Thymus (tissue), 11 donors: ENCODE data around the gene PGAM1. TPM values are rescaled to one million over a fixed set of nuclear protein-coding genes. Genes with fewer than 3 reads are reported as not detected.

Experiments used
- DNase-seq, 9 donors: peaks; one replicate each; pipeline ENCODE4 v3.0.0-alpha.2; 2013; ENCODE audit warnings: low spot score in 9 of 9, low read depth in 6 of 9, missing footprints in 1 of 9
- H3K27ac ChIP-seq, 2 donors: one replicate each; pipeline ENCODE4 v1.5.1; 2013; ENCODE audit warnings: control low read depth in 1 of 2, low read depth in 1 of 2, low read length in 1 of 2, mild to moderate bottlenecking in 1 of 2, moderate library complexity in 1 of 2
- H3K27me3 ChIP-seq, 2 donors: one replicate each; pipeline ENCODE4 v1.5.1; 2013; ENCODE audit warnings: low read length in 1 of 2; ENCODE audit not compliant: control insufficient read depth in 2 of 2, insufficient read depth in 1 of 2
- H3K36me3 ChIP-seq, 2 donors: one replicate each; pipeline ENCODE4 v1.5.1; 2013; ENCODE audit warnings: low read length in 1 of 2, mild to moderate bottlenecking in 1 of 2, moderate library complexity in 1 of 2; ENCODE audit not compliant: control insufficient read depth in 2 of 2, insufficient read depth in 2 of 2
- H3K4me1 ChIP-seq, 2 donors: one replicate each; pipeline ENCODE4 v1.5.1; 2013; ENCODE audit warnings: low read length in 2 of 2; ENCODE audit not compliant: control insufficient read depth in 2 of 2, insufficient read depth in 2 of 2
- H3K4me3 ChIP-seq, 2 donors: one replicate each; pipeline ENCODE4 v1.5.1; 2013; ENCODE audit warnings: low read length in 2 of 2, control low read depth in 1 of 2, mild to moderate bottlenecking in 1 of 2
- H3K9me3 ChIP-seq, 2 donors: one replicate each; pipeline ENCODE4 v1.5.1; 2013; ENCODE audit warnings: low read length in 1 of 2, mild to moderate bottlenecking in 1 of 2; ENCODE audit not compliant: control insufficient read depth in 2 of 2, insufficient read depth in 1 of 2
- WGBS: extraction: QIAGEN DNeasy Blood & Tissue Kit; methylation state at CpG from one replicate; pipeline ENCODE4 v1.1.7; 2013; 5-methylcytosine and 5-hydroxymethylcytosine counted together
- polyA plus RNA-seq: library from polyadenylated mRNA; stranded (reverse); fragments of 200-250 nt; gene quantifications from one replicate; pipeline ENCODE4 v1.2.3, GENCODE V29; 2013
- total RNA-seq: library from RNA; stranded (reverse); fragments of 120-200 nt; gene quantifications from one replicate; pipeline ENCODE4 v1.2.4, GENCODE V29; 2013
- donor health status: healthy.

Gene PGAM1
- total and polyA plus RNA-seq, 2 donors: 104 to 272 TPM

GRCh38 chr10:97444212-97444611, 18.2 kb downstream of the PGAM1 start:
- Histone ChIP-seq H3K4me1 (peaks cover 18 to 21% of the 10 kb centered on the region in 2 donors), H3K9me3 (peaks cover 0 to 5% of the 10 kb centered on the region in 2 donors), H3K36me3 (peaks cover 8 to 25% of the 10 kb centered on the region in 2 donors), H3K27me3 (no peaks in the 10 kb centered on the region), H3K4me3 (no peak overlapping the region), H3K27ac (no peak overlapping the region)
- 95% methylated on average over 1 of the region's 1 CpG for WGBS
- no peak for DNase-seq

- Histone ChIP-seq H3K27ac (peak overlapping the region; percentile 19 to 62), H3K9me3 (peaks cover 0 to 5% of the 10 kb centered on the region in 2 donors), H3K36me3 (peaks cover 3 to 20% of the 10 kb centered on the region in 2 donors), H3K4me1 (peaks cover 18 to 21% of the 10 kb centered on the region in 2 donors), H3K4me3 (peak overlapping the region; percentile 74 to 88), H3K27me3 (no peaks in the 10 kb centered on the region)
- WGBS: 4% methylated on average over 13 of the region's 13 CpGs
- no peak for DNase-seq
Measured at GRCh38 chr10:97445357-97445721, 19.3 kb downstream of the PGAM1 start.

GRCh38 chr10:97445722-97446639, 20.0 kb downstream of the PGAM1 start, which contains the start of the genes EXOSC1 and ZDHHC16:
Gene EXOSC1 (minus strand): TSS chr10:97446006. CDS start chr10:97445985, 21 bp downstream.
Gene ZDHHC16 (plus strand): TSS chr10:97446175. CDS start chr10:97451676, 5,501 bp downstream.
- WGBS: under 1% methylated on average over 66 of the region's 66 CpGs
- Histone ChIP-seq H3K9me3 (peaks cover 0 to 5% of the 10 kb centered on the region in 2 donors), H3K4me1 (peaks cover 18 to 21% of the 10 kb centered on the region in 2 donors), H3K4me3 (peak within 1 kb of the TSS; percentile 74 to 88), H3K27ac (peak within 1 kb of the TSS; percentile 19 to 70), H3K36me3 (peaks cover 0 to 21% of the 10 kb centered on the region in 2 donors), H3K27me3 (no peaks in the 10 kb centered on the region)
- DNase-seq: peak; percentile 81 to 96 (median 92)

DNA sequence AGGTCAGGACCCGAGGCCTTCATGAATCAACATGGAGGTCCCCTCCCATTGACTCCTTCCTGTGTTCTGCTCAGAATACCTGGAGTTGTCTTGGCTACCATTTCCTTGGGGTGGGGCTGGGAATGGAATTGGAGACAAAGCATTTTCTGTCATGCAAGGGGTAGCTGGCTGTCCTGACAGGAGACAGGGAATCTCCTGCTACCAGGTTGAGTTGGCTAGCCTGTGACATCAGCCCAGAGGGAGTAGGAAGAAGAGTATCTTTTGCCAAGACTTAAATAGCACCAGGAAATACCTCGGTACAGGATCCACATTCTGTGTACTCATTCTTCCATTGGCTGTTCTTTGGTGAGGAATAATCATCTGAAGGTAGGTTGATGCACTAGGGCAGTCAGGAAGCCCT, 24.8 kb downstream of the PGAM1 start:
- no peaks in the 10 kb centered on the region for H3K9me3 ChIP-seq
- peaks cover 27 to 36% of the 10 kb centered on the region in 2 donors for H3K36me3 ChIP-seq
- no peaks in the 10 kb centered on the region for H3K27me3 ChIP-seq
- no peak overlapping the region for H3K27ac ChIP-seq
- DNase-seq: no peak
- WGBS: 97% methylated on average over 2 of the region's 2 CpGs
- no peak overlapping the region for H3K4me3 ChIP-seq
- H3K4me1 ChIP-seq: peaks cover 13% of the 10 kb centered on the region in 2 donors

- Histone ChIP-seq H3K4me3 (no peak overlapping the region), H3K9me3 (no peaks in the 10 kb centered on the region), H3K27me3 (no peaks in the 10 kb centered on the region), H3K27ac (no peak overlapping the region), H3K4me1 (peaks cover 8 to 9% of the 10 kb centered on the region in 2 donors), H3K36me3 (peaks cover 30 to 43% of the 10 kb centered on the region in 2 donors)
- 98% methylated on average over 17 of the region's 17 CpGs for WGBS
- no peak for DNase-seq
Measured at GRCh38 chr10:97451605-97452004, 25.6 kb downstream of the PGAM1 start.

- H3K9me3 ChIP-seq: no peaks in the 10 kb centered on the region
- H3K36me3 ChIP-seq: peaks cover 37 to 50% of the 10 kb centered on the region in 2 donors
- DNase-seq: no peak
- H3K4me3 ChIP-seq: no peak overlapping the region
- no peak overlapping the region for H3K27ac ChIP-seq
- H3K27me3 ChIP-seq: no peaks in the 10 kb centered on the region
- H3K4me1 ChIP-seq: peaks cover under 1 to 2% of the 10 kb centered on the region in 2 donors
- 96% methylated on average over 6 of the region's 6 CpGs for WGBS
Measured at GRCh38 chr10:97452352-97452751, 26.4 kb downstream of the PGAM1 start.

DNA sequence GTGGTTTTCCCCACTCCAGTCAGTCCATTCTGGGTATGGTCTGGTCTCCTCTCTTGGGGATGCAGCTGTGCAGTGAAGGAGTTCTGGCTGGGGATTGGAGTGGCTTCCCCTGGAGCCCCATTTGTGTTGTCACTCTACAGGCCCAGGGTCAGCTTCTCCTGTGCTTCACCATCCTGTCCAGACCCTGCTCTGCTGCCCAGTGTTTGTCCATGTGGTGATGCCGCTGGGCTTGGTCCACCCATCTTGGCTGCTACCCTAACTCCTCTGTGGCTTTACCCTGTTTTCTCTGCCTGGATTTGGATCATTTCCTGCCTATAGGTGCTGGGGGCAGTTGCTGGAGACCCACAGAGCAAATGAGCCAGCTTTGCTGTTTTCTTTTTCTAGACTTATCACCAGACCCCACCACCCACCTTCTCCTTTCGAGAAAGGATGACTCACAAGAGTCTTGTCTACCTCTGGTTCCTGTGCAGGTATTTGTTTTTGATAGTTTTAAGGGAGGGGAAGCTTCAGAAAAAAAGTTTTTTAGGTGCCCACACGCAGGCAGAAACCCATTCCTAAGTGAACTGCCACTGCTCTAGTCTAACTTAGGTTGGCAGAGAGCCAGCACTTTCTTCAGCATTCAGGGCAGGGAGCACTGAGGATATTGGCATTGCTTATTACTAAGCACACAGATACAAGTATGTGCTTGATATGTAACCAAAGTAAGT, 28.5 kb downstream of the PGAM1 start:
- no peaks in the 10 kb centered on the region for H3K27me3 ChIP-seq
- peak overlapping the region in 1 of 2 donors; percentile 53 for H3K27ac ChIP-seq
- no peaks in the 10 kb centered on the region for H3K9me3 ChIP-seq
- peaks cover 54 to 70% of the 10 kb centered on the region in 2 donors for H3K36me3 ChIP-seq
- DNase-seq: no peak
- 88% methylated on average over 3 of the region's 3 CpGs for WGBS
- H3K4me1 ChIP-seq: no peaks in the 10 kb centered on the region
- no peak overlapping the region for H3K4me3 ChIP-seq

DNA sequence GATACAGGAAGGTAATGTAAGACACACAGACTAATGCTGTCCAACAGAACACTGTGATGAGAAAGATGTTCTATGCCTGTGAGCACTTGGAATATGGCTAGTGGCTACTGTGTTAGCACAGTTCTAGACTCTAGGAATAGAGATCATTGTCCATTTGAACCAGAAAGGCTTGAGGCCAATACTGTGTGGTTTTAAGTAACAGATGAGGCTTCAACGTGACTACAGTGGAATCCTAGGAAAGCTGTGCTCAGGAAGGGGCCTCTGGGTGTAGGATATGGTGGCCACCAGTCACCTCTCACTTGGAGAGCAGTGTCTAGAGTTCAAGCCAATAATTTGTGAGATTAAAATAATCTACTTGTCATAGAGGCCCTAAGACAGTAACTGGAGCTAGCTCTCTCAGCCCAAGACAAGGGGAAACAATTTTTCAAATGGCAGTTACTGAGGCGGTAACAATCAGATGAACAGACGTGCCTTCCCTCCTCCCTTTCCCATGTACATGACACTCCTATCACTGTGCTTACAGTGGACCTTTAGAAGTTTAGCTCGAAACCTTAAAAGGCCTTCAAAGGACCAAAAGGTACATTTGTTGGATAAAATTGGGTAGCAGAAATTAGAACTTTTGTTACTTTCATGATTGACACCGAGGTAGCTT, 30.2 kb downstream of the PGAM1 start:
- no peak for DNase-seq
- 85% methylated on average over 5 of the region's 5 CpGs for WGBS
- H3K4me3 ChIP-seq: no peak overlapping the region
- H3K36me3 ChIP-seq: peaks cover 69 to 79% of the 10 kb centered on the region in 2 donors
- no peak overlapping the region for H3K27ac ChIP-seq
- H3K9me3 ChIP-seq: no peaks in the 10 kb centered on the region
- H3K27me3 ChIP-seq: no peaks in the 10 kb centered on the region
- no peaks in the 10 kb centered on the region for H3K4me1 ChIP-seq
